IMR-90 (cell line): ENCODE measurements around the gene OR2V2. TPM values are rescaled to one million over a fixed set of nuclear protein-coding genes. Genes with fewer than 3 reads are reported as not detected.

Experiments used
- ATAC-seq: fragments of 200-7000 bp; cut with Tn5 transposase; 2 replicates; pipeline ENCODE4 v1.9.1; 2020; ENCODE audit warnings: low read depth, mild to moderate bottlenecking, moderate library complexity
- BruUV-seq: library from RNA; stranded (reverse); fragments of 400-500 nt; replicated peaks from 2 replicates; lab custom pipeline; 2021; lab: Mats Ljungman, UMichigan
- CTCF ChIA-PET: fragments of 300-600 bp; formaldehyde crosslinking; extraction: SDS; loops from one replicate; lab custom pipeline; 2021; ENCODE audit warnings: antibody characterized with exemption; lab: Yijun Ruan, JAX
- POLR2A ChIA-PET: fragments of 300-600 bp; sonication (Branson Sonifier 250); formaldehyde crosslinking; loops from one replicate; lab custom pipeline; 2022; ENCODE audit warnings: antibody characterized with exemption; ENCODE audit not compliant: unreplicated experiment; lab: Charles Lee
- DNase-seq: peaks from one replicate; pipeline ENCODE4 v3.0.0; 2013
- H2AFZ ChIP-seq: replicated peaks from 2 replicates; pipeline ENCODE3; 2013; ENCODE audit warnings: low read length, mild to moderate bottlenecking; ENCODE audit not compliant: poor library complexity
- H2AK5ac ChIP-seq: 2 replicates; pipeline ENCODE4 v1.6.1; 2013; ENCODE audit warnings: low read depth, low read length, inconsistent platforms
- H2AK9ac ChIP-seq: replicated peaks from 2 replicates; pipeline ENCODE3; 2013; ENCODE audit warnings: mild to moderate bottlenecking, low read depth, low read length, moderate library complexity; ENCODE audit not compliant: poor library complexity
- H2BK120ac ChIP-seq: 2 replicates; pipeline ENCODE4 v1.6.1; 2013; ENCODE audit warnings: low read depth, low read length, inconsistent platforms
- H2BK15ac ChIP-seq: 3 replicates; pipeline ENCODE4 v1.6.1; 2013; ENCODE audit warnings: low read depth, low read length, inconsistent platforms
- H2BK20ac ChIP-seq: 2 replicates; pipeline ENCODE4 v1.6.1; 2013; ENCODE audit warnings: low read depth, mild to moderate bottlenecking, inconsistent platforms, low read length, moderate library complexity
- H2BK5ac ChIP-seq: 2 replicates; pipeline ENCODE4 v1.6.1; 2013; ENCODE audit warnings: mild to moderate bottlenecking, low read depth, low read length, inconsistent platforms; ENCODE audit not compliant: poor library complexity, severe bottlenecking
- H3K14ac ChIP-seq: replicated peaks from 2 replicates; pipeline ENCODE4 v1.6.1; 2013; ENCODE audit warnings: low read depth, low read length, inconsistent platforms
- H3K18ac ChIP-seq: 2 replicates; pipeline ENCODE4 v1.6.1; 2013; ENCODE audit warnings: low read depth, low read length, control low read depth
- H3K23ac ChIP-seq: 2 replicates; pipeline ENCODE4 v1.6.1; 2013; ENCODE audit warnings: low read depth, low read length, inconsistent platforms
- H3K27ac ChIP-seq: 2 replicates; pipeline ENCODE4 v1.5.1; 2013; ENCODE audit warnings: mild to moderate bottlenecking, control low read depth, low read length; ENCODE audit not compliant: insufficient read depth
- H3K27me3 ChIP-seq: 2 replicates; pipeline ENCODE4 v1.6.1; 2013; ENCODE audit warnings: low read length; ENCODE audit not compliant: control insufficient read depth, insufficient read depth
- H3K36me3 ChIP-seq: 2 replicates; pipeline ENCODE4 v1.6.1; 2013; ENCODE audit warnings: low read length, mixed read lengths; ENCODE audit not compliant: control insufficient read depth, insufficient read depth
- H3K4ac ChIP-seq: 2 replicates; pipeline ENCODE4 v1.6.1; 2013; ENCODE audit warnings: low read depth, low read length, inconsistent platforms
- H3K4me1 ChIP-seq: 2 replicates; pipeline ENCODE4 v1.6.1; 2013; ENCODE audit warnings: low read length, mixed read lengths; ENCODE audit not compliant: control insufficient read depth, insufficient read depth
- H3K4me2 ChIP-seq: 2 replicates; pipeline ENCODE4 v1.6.1; 2013; ENCODE audit warnings: low read depth, mild to moderate bottlenecking, control low read depth, low read length, moderate library complexity
- H3K4me3 ChIP-seq: 2 replicates; pipeline ENCODE4 v1.5.1; 2013; ENCODE audit warnings: low read depth, mild to moderate bottlenecking, control low read depth, low read length, moderate library complexity; ENCODE audit not compliant: insufficient read depth
- H3K56ac ChIP-seq: 2 replicates; pipeline ENCODE4 v1.6.1; 2013; ENCODE audit warnings: low read length, inconsistent platforms; ENCODE audit not compliant: insufficient read depth; ENCODE audit errors: extremely low read depth
- H3K79me1 ChIP-seq, 2 experiments: 2 replicates each; pipeline ENCODE4 v1.6.1; 2013; ENCODE audit warnings: low read length in 2 of 2, inconsistent platforms in 1 of 2, low read depth in 1 of 2
- H3K9ac ChIP-seq: 2 replicates; pipeline ENCODE4 v1.6.1; 2013; ENCODE audit warnings: low read depth, low read length, control low read depth
- H3K9me1 ChIP-seq: 2 replicates; pipeline ENCODE4 v1.6.1; 2013; ENCODE audit warnings: low read length, inconsistent platforms; ENCODE audit not compliant: insufficient read depth
- H3K9me3 ChIP-seq: 2 replicates; pipeline ENCODE4 v1.6.1; 2013; ENCODE audit warnings: low read length; ENCODE audit not compliant: control insufficient read depth, insufficient read depth
- H4K20me1 ChIP-seq: 2 replicates; pipeline ENCODE4 v1.6.1; 2013; ENCODE audit warnings: low read length, inconsistent platforms; ENCODE audit not compliant: insufficient read depth
- H4K5ac ChIP-seq: 2 replicates; pipeline ENCODE4 v1.6.1; 2013; ENCODE audit warnings: mild to moderate bottlenecking, low read depth, low read length, control low read depth
- H4K8ac ChIP-seq, 2 experiments: 2 replicates each; pipeline ENCODE4 v1.6.1; 2013; ENCODE audit warnings: low read depth in 2 of 2, low read length in 2 of 2, control low read depth in 1 of 2, inconsistent platforms in 1 of 2
- H4K91ac ChIP-seq: 2 replicates; pipeline ENCODE4 v1.6.1; 2013; ENCODE audit warnings: low read depth, low read length, inconsistent platforms; ENCODE audit not compliant: insufficient read depth
- BHLHE40 ChIP-seq: fragments of 150-350 bp; IDR thresholded peaks from 2 replicates; pipeline ENCODE4 v1.6.1; 2016; ENCODE audit warnings: mild to moderate bottlenecking, low read depth, low read length
- CEBPB ChIP-seq: IDR thresholded peaks from 2 replicates; pipeline ENCODE4 v1.6.1; 2012; ENCODE audit warnings: low read depth, low read length, improper control_type of control experiment
- ELK1 ChIP-seq: fragments of 150-350 bp; IDR thresholded peaks from 2 replicates; pipeline ENCODE4 v1.6.1; 2016; ENCODE audit warnings: low read depth, mild to moderate bottlenecking, low read length, moderate library complexity, borderline replicate concordance
- FOS ChIP-seq: fragments of 150-350 bp; IDR thresholded peaks from 2 replicates; pipeline ENCODE4 v1.6.1; 2016; ENCODE audit warnings: low read depth, low read length
- MAZ ChIP-seq: IDR thresholded peaks from 2 replicates; pipeline ENCODE4 v1.6.1; 2012; ENCODE audit warnings: low read depth, mild to moderate bottlenecking, low read length, improper control_type of control experiment, moderate library complexity, borderline replicate concordance
- MXI1 ChIP-seq: IDR thresholded peaks from 2 replicates; pipeline ENCODE4 v1.6.1; 2012; ENCODE audit warnings: low read depth, mild to moderate bottlenecking, low read length, moderate library complexity, borderline replicate concordance
- POLR2A ChIP-seq: IDR thresholded peaks from 2 replicates; pipeline ENCODE4 v1.6.1; 2012; ENCODE audit warnings: mild to moderate bottlenecking, low read depth, low read length
- RFX5 ChIP-seq: IDR thresholded peaks from 2 replicates; pipeline ENCODE4 v1.8.0; 2012; ENCODE audit warnings: low read depth, mild to moderate bottlenecking, low read length, moderate library complexity
- WGBS, 2 experiments: methylation state at CpG; one replicate each; pipeline versions ENCODE4 v1.1.5 to v1.1.7; 2013; ENCODE audit warnings: missing lambda C conversion rate in 2 of 2; ENCODE audit not compliant: insufficient read length in 1 of 2; ENCODE audit errors: extremely low coverage in 2 of 2; 5-methylcytosine and 5-hydroxymethylcytosine counted together
- dilution Hi-C: fragments of 300-500 bp; cut with HindIII; formaldehyde crosslinking; loops from one replicate; pipeline ENCODE4 v1.14.3; 2018; ENCODE audit warnings: low sequenced_read_pairs; ENCODE audit not compliant: unreplicated experiment
- in situ Hi-C: fragments of 300-500 bp; cut with MboI; formaldehyde crosslinking; loops from 3 replicates; pipeline ENCODE4 v1.14.3; 2019; ENCODE audit warnings: low sequenced_read_pairs, inconsistent platforms, mixed read lengths
- intact Hi-C: fragments of 100-400 bp; cut with micrococcal nuclease; formaldehyde crosslinking; loops from 2 replicates; pipeline ENCODE4 v1.10.0; 2022
- polyA plus RNA-seq, 3 experiments: library from polyadenylated mRNA; depleted of rRNA; stranded (reverse); fragments of >200 nt; gene quantifications; 2 replicates each; pipeline ENCODE4 v1.2.3, GENCODE V29; 2012; ENCODE audit warnings: low replicate concordance in 1 of 3
- total RNA-seq: library from RNA; depleted of rRNA; stranded (reverse); fragments of >200 nt; gene quantifications from 2 replicates; pipeline ENCODE4 v1.2.3, GENCODE V29; 2012

The OR2V2 gene
- total and polyA plus RNA-seq, 2 of the 4 experiments (the other 2 are of a cell fraction) = not detected

GRCh38 chr5:181107699-181108098, 39.7 kb upstream of the OR2V2 start:
- TF ChIP-seq MAZ (no peak), MXI1 (no peak), CEBPB (no peak), FOS (no peak), RFX5 (no peak), POLR2A (no peak), BHLHE40 (no peak), ELK1 (no peak)
- ChIA-PET POLR2A (no interaction called here), CTCF (no interaction called here)
- Histone ChIP-seq H4K91ac (no peak overlapping the region), H3K36me3 (no peaks in the 10 kb centered on the region), H3K79me1 (no peaks in the 10 kb centered on the region), H3K4ac (no peak overlapping the region), H2AK5ac (no peak overlapping the region), H4K8ac (no peak overlapping the region), H4K20me1 (no peaks in the 10 kb centered on the region), H2BK15ac (no peak overlapping the region), H3K23ac (no peak overlapping the region), H3K9ac (no peak overlapping the region), H3K14ac (no peak overlapping the region), H2BK120ac (no peak overlapping the region), H4K5ac (no peak overlapping the region), H2AFZ (no peak overlapping the region), H3K4me2 (no peak overlapping the region), H3K4me3 (no peak overlapping the region), H3K18ac (no peak overlapping the region), H3K4me1 (no peaks in the 10 kb centered on the region), H3K27ac (no peak overlapping the region), H2BK5ac (no peak overlapping the region), H3K9me3 (no peaks in the 10 kb centered on the region), H2BK20ac (no peak overlapping the region), H3K27me3 (peaks cover 12% of the 10 kb centered on the region), H3K9me1 (no peaks in the 10 kb centered on the region; the same call in 1 of the 2 replicates), H2AK9ac (no peak overlapping the region), H3K56ac (no peak overlapping the region)
- intact Hi-C loops (no loop called here), dilution Hi-C loops (no loop called here), in situ Hi-C loops (no loop called here)
- DNase-seq (no peak), ATAC-seq (no peak)
- no TSS peak for BruUV-seq
- WGBS, 2 experiments = 47% methylated on average over 7 of the region's 9 CpGs; no CpG with 5 or more reads in 1 of the 2 experiments
